SU-DHL-6 (cell line): ENCODE data around the gene CCL21.

Source experiments
- EZH2phosphoT487 ChIP-seq: fragments of 200-600 bp; sonication (generic), shearing (Covaris generic); conservative IDR thresholded peaks from 2 replicates; pipeline ENCODE4 v1.6.1; 2018; ENCODE audit warnings: mild to moderate bottlenecking, antibody characterized with exemption, low read length, moderate library complexity, mixed read lengths
- TF ChIP-seq, protein P1 (sequence below): fragments of 200-600 bp; sonication (generic); IDR thresholded peaks from one replicate; pipeline ENCODE4 v1.5.1; 2017; ENCODE audit warnings: antibody characterized with exemption, mild to moderate bottlenecking, low read length, moderate library complexity; ENCODE audit not compliant: insufficient read depth, poor library complexity, severe bottlenecking

- TF ChIP-seq, protein P1, sequence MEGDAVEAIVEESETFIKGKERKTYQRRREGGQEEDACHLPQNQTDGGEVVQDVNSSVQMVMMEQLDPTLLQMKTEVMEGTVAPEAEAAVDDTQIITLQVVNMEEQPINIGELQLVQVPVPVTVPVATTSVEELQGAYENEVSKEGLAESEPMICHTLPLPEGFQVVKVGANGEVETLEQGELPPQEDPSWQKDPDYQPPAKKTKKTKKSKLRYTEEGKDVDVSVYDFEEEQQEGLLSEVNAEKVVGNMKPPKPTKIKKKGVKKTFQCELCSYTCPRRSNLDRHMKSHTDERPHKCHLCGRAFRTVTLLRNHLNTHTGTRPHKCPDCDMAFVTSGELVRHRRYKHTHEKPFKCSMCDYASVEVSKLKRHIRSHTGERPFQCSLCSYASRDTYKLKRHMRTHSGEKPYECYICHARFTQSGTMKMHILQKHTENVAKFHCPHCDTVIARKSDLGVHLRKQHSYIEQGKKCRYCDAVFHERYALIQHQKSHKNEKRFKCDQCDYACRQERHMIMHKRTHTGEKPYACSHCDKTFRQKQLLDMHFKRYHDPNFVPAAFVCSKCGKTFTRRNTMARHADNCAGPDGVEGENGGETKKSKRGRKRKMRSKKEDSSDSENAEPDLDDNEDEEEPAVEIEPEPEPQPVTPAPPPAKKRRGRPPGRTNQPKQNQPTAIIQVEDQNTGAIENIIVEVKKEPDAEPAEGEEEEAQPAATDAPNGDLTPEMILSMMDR: no peak
- TF ChIP-seq EZH2phosphoT487: no peak
These were observed 5.8 kb upstream of the CCL21 start for GRCh38 chr9:34715639-34716215.
